IMR-90 (cell line): ENCODE data around the gene FGF2. TPM values are rescaled to one million over a fixed set of nuclear protein-coding genes. Genes with fewer than 3 reads are reported as not detected.

Experiments used
- ATAC-seq: fragments of 200-7000 bp; cut with Tn5 transposase; 2 replicates; pipeline ENCODE4 v1.9.1; 2020; ENCODE audit warnings: low read depth, mild to moderate bottlenecking, moderate library complexity
- BruUV-seq: library from RNA; stranded (reverse); fragments of 400-500 nt; replicated peaks from 2 replicates; lab custom pipeline; 2021; lab: Mats Ljungman, UMichigan
- CTCF ChIA-PET: fragments of 300-600 bp; formaldehyde crosslinking; extraction: SDS; loops from one replicate; lab custom pipeline; 2021; ENCODE audit warnings: antibody characterized with exemption; lab: Yijun Ruan, JAX
- POLR2A ChIA-PET: fragments of 300-600 bp; sonication (Branson Sonifier 250); formaldehyde crosslinking; loops from one replicate; lab custom pipeline; 2022; ENCODE audit warnings: antibody characterized with exemption; ENCODE audit not compliant: unreplicated experiment; lab: Charles Lee
- DNase-seq: peaks from one replicate; pipeline ENCODE4 v3.0.0; 2013
- H2AFZ ChIP-seq: replicated peaks from 2 replicates; pipeline ENCODE3; 2013; ENCODE audit warnings: low read length, mild to moderate bottlenecking; ENCODE audit not compliant: poor library complexity
- H2AK5ac ChIP-seq: 2 replicates; pipeline ENCODE4 v1.6.1; 2013; ENCODE audit warnings: low read depth, low read length, inconsistent platforms
- H2AK9ac ChIP-seq: replicated peaks from 2 replicates; pipeline ENCODE3; 2013; ENCODE audit warnings: mild to moderate bottlenecking, low read depth, low read length, moderate library complexity; ENCODE audit not compliant: poor library complexity
- H2BK120ac ChIP-seq: 2 replicates; pipeline ENCODE4 v1.6.1; 2013; ENCODE audit warnings: low read depth, low read length, inconsistent platforms
- H2BK15ac ChIP-seq: 3 replicates; pipeline ENCODE4 v1.6.1; 2013; ENCODE audit warnings: low read depth, low read length, inconsistent platforms
- H2BK20ac ChIP-seq: 2 replicates; pipeline ENCODE4 v1.6.1; 2013; ENCODE audit warnings: low read depth, mild to moderate bottlenecking, inconsistent platforms, low read length, moderate library complexity
- H2BK5ac ChIP-seq: 2 replicates; pipeline ENCODE4 v1.6.1; 2013; ENCODE audit warnings: mild to moderate bottlenecking, low read depth, low read length, inconsistent platforms; ENCODE audit not compliant: poor library complexity, severe bottlenecking
- H3K14ac ChIP-seq: replicated peaks from 2 replicates; pipeline ENCODE4 v1.6.1; 2013; ENCODE audit warnings: low read depth, low read length, inconsistent platforms
- H3K18ac ChIP-seq: 2 replicates; pipeline ENCODE4 v1.6.1; 2013; ENCODE audit warnings: low read depth, low read length, control low read depth
- H3K23ac ChIP-seq: 2 replicates; pipeline ENCODE4 v1.6.1; 2013; ENCODE audit warnings: low read depth, low read length, inconsistent platforms
- H3K27ac ChIP-seq: 2 replicates; pipeline ENCODE4 v1.5.1; 2013; ENCODE audit warnings: mild to moderate bottlenecking, control low read depth, low read length; ENCODE audit not compliant: insufficient read depth
- H3K27me3 ChIP-seq: 2 replicates; pipeline ENCODE4 v1.6.1; 2013; ENCODE audit warnings: low read length; ENCODE audit not compliant: control insufficient read depth, insufficient read depth
- H3K36me3 ChIP-seq: 2 replicates; pipeline ENCODE4 v1.6.1; 2013; ENCODE audit warnings: low read length, mixed read lengths; ENCODE audit not compliant: control insufficient read depth, insufficient read depth
- H3K4ac ChIP-seq: 2 replicates; pipeline ENCODE4 v1.6.1; 2013; ENCODE audit warnings: low read depth, low read length, inconsistent platforms
- H3K4me1 ChIP-seq: 2 replicates; pipeline ENCODE4 v1.6.1; 2013; ENCODE audit warnings: low read length, mixed read lengths; ENCODE audit not compliant: control insufficient read depth, insufficient read depth
- H3K4me2 ChIP-seq: 2 replicates; pipeline ENCODE4 v1.6.1; 2013; ENCODE audit warnings: low read depth, mild to moderate bottlenecking, control low read depth, low read length, moderate library complexity
- H3K4me3 ChIP-seq: 2 replicates; pipeline ENCODE4 v1.5.1; 2013; ENCODE audit warnings: low read depth, mild to moderate bottlenecking, control low read depth, low read length, moderate library complexity; ENCODE audit not compliant: insufficient read depth
- H3K56ac ChIP-seq: 2 replicates; pipeline ENCODE4 v1.6.1; 2013; ENCODE audit warnings: low read length, inconsistent platforms; ENCODE audit not compliant: insufficient read depth; ENCODE audit errors: extremely low read depth
- H3K79me1 ChIP-seq, 2 experiments: 2 replicates each; pipeline ENCODE4 v1.6.1; 2013; ENCODE audit warnings: low read length in 2 of 2, inconsistent platforms in 1 of 2, low read depth in 1 of 2
- H3K9ac ChIP-seq: 2 replicates; pipeline ENCODE4 v1.6.1; 2013; ENCODE audit warnings: low read depth, low read length, control low read depth
- H3K9me1 ChIP-seq: 2 replicates; pipeline ENCODE4 v1.6.1; 2013; ENCODE audit warnings: low read length, inconsistent platforms; ENCODE audit not compliant: insufficient read depth
- H3K9me3 ChIP-seq: 2 replicates; pipeline ENCODE4 v1.6.1; 2013; ENCODE audit warnings: low read length; ENCODE audit not compliant: control insufficient read depth, insufficient read depth
- H4K20me1 ChIP-seq: 2 replicates; pipeline ENCODE4 v1.6.1; 2013; ENCODE audit warnings: low read length, inconsistent platforms; ENCODE audit not compliant: insufficient read depth
- H4K5ac ChIP-seq: 2 replicates; pipeline ENCODE4 v1.6.1; 2013; ENCODE audit warnings: mild to moderate bottlenecking, low read depth, low read length, control low read depth
- H4K8ac ChIP-seq, 2 experiments: 2 replicates each; pipeline ENCODE4 v1.6.1; 2013; ENCODE audit warnings: low read depth in 2 of 2, low read length in 2 of 2, control low read depth in 1 of 2, inconsistent platforms in 1 of 2
- H4K91ac ChIP-seq: 2 replicates; pipeline ENCODE4 v1.6.1; 2013; ENCODE audit warnings: low read depth, low read length, inconsistent platforms; ENCODE audit not compliant: insufficient read depth
- BHLHE40 ChIP-seq: fragments of 150-350 bp; IDR thresholded peaks from 2 replicates; pipeline ENCODE4 v1.6.1; 2016; ENCODE audit warnings: mild to moderate bottlenecking, low read depth, low read length
- CEBPB ChIP-seq: IDR thresholded peaks from 2 replicates; pipeline ENCODE4 v1.6.1; 2012; ENCODE audit warnings: low read depth, low read length, improper control_type of control experiment
- CHD1 ChIP-seq: IDR thresholded peaks from 2 replicates; pipeline ENCODE4 v1.6.1; 2012; ENCODE audit warnings: low read depth, low read length, improper control_type of control experiment
- FOS ChIP-seq: fragments of 150-350 bp; IDR thresholded peaks from 2 replicates; pipeline ENCODE4 v1.6.1; 2016; ENCODE audit warnings: low read depth, low read length
- MAFK ChIP-seq: IDR thresholded peaks from 2 replicates; pipeline ENCODE4 v1.6.1; 2012; ENCODE audit warnings: low read depth, low read length, improper control_type of control experiment
- MAZ ChIP-seq: IDR thresholded peaks from 2 replicates; pipeline ENCODE4 v1.6.1; 2012; ENCODE audit warnings: low read depth, mild to moderate bottlenecking, low read length, improper control_type of control experiment, moderate library complexity, borderline replicate concordance
- MXI1 ChIP-seq: IDR thresholded peaks from 2 replicates; pipeline ENCODE4 v1.6.1; 2012; ENCODE audit warnings: low read depth, mild to moderate bottlenecking, low read length, moderate library complexity, borderline replicate concordance
- NFE2L2 ChIP-seq: fragments of 150-350 bp; IDR thresholded peaks from 2 replicates; pipeline ENCODE4 v1.6.1; 2016; ENCODE audit warnings: low read depth, mild to moderate bottlenecking, low read length
- POLR2A ChIP-seq: IDR thresholded peaks from 2 replicates; pipeline ENCODE4 v1.6.1; 2012; ENCODE audit warnings: mild to moderate bottlenecking, low read depth, low read length
- RAD21 ChIP-seq: IDR thresholded peaks from 2 replicates; pipeline ENCODE4 v1.6.1; 2012; ENCODE audit warnings: low read length, improper control_type of control experiment
- RCOR1 ChIP-seq: IDR thresholded peaks from 2 replicates; pipeline ENCODE4 v1.6.1; 2012; ENCODE audit warnings: mild to moderate bottlenecking, low read length, improper control_type of control experiment; ENCODE audit not compliant: insufficient replicate concordance
- RFX5 ChIP-seq: IDR thresholded peaks from 2 replicates; pipeline ENCODE4 v1.8.0; 2012; ENCODE audit warnings: low read depth, mild to moderate bottlenecking, low read length, moderate library complexity
- SMC3 ChIP-seq: fragments of 150-350 bp; IDR thresholded peaks from 2 replicates; pipeline ENCODE4 v1.6.1; 2016; ENCODE audit warnings: low read depth, mild to moderate bottlenecking, antibody characterized with exemption, low read length, moderate library complexity
- USF2 ChIP-seq: fragments of 150-350 bp; IDR thresholded peaks from 2 replicates; pipeline ENCODE4 v1.6.1; 2017; ENCODE audit warnings: mild to moderate bottlenecking, antibody characterized with exemption, low read length, low read depth
- WGBS, 2 experiments: methylation state at CpG; one replicate each; pipeline versions ENCODE4 v1.1.5 to v1.1.7; 2013; ENCODE audit warnings: missing lambda C conversion rate in 2 of 2; ENCODE audit not compliant: insufficient read length in 1 of 2; ENCODE audit errors: extremely low coverage in 2 of 2; 5-methylcytosine and 5-hydroxymethylcytosine counted together
- dilution Hi-C: fragments of 300-500 bp; cut with HindIII; formaldehyde crosslinking; loops from one replicate; pipeline ENCODE4 v1.14.3; 2018; ENCODE audit warnings: low sequenced_read_pairs; ENCODE audit not compliant: unreplicated experiment
- in situ Hi-C: fragments of 300-500 bp; cut with MboI; formaldehyde crosslinking; loops from 3 replicates; pipeline ENCODE4 v1.14.3; 2019; ENCODE audit warnings: low sequenced_read_pairs, inconsistent platforms, mixed read lengths
- intact Hi-C: fragments of 100-400 bp; cut with micrococcal nuclease; formaldehyde crosslinking; loops from 2 replicates; pipeline ENCODE4 v1.10.0; 2022
- polyA plus RNA-seq, 3 experiments: library from polyadenylated mRNA; depleted of rRNA; stranded (reverse); fragments of >200 nt; gene quantifications; 2 replicates each; pipeline ENCODE4 v1.2.3, GENCODE V29; 2012; ENCODE audit warnings: low replicate concordance in 1 of 3
- total RNA-seq: library from RNA; depleted of rRNA; stranded (reverse); fragments of >200 nt; gene quantifications from 2 replicates; pipeline ENCODE4 v1.2.3, GENCODE V29; 2012
- TF ChIP-seq, protein P1 (sequence below): fragments of 150-350 bp; IDR thresholded peaks from 2 replicates; pipeline ENCODE4 v1.6.1; 2016; ENCODE audit warnings: low read depth, mild to moderate bottlenecking, low read length, moderate library complexity, borderline replicate concordance
- TF ChIP-seq, protein P2 (sequence below): conservative IDR thresholded peaks from 2 replicates; pipeline ENCODE4 v1.5.1; 2012; ENCODE audit warnings: mild to moderate bottlenecking, low read depth, low read length, improper control_type of control experiment

The FGF2 gene
- total and polyA plus RNA-seq, 2 of the 4 experiments (the other 2 are of a cell fraction) = 12.9 to 27.1 TPM

DNA sequence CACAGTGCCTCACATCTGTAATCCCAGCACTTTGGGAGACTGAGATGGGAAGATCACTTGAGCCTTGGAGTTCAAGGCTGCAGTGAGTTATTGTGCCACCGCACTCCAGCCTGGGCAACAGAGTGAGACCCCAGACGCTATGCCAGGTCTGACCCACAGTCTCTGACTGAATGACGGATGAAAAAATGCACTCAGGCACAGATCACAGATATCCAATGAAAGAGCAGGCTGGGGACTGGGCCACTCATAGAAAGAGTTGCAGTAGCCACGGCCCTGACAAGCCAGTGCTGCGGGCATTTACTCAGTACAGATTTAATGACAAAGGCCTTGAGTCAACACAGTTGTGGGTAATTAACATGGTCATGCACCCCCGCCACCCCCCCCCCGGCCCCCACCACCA lies 73.1 kb downstream of the FGF2 start:
- H4K8ac ChIP-seq = peak overlapping the region; percentile 13 to 80; a peak in 2 of 4 replicates
- H2AFZ ChIP-seq = no peak overlapping the region
- peak overlapping the region; percentile 86 for H2BK5ac ChIP-seq
- no peak overlapping the region; the same call in 1 of the 2 replicates for H4K5ac ChIP-seq
- ChIA-PET POLR2A (no interaction called here), CTCF (no interaction called here)
- intact Hi-C loops = no loop called here
- H3K56ac ChIP-seq = no peak overlapping the region
- H3K9ac ChIP-seq = no peak overlapping the region
- ATAC-seq (no peak; the same call in 1 of the 2 replicates), DNase-seq (no peak)
- H2AK9ac ChIP-seq = no peak overlapping the region
- H3K14ac ChIP-seq = peak overlapping the region; percentile 80
- H2BK120ac ChIP-seq = peak overlapping the region; percentile 79
- H3K4me2 ChIP-seq = no peak overlapping the region
- H3K9me1 ChIP-seq = peaks cover 10% of the 10 kb centered on the region
- dilution Hi-C loops = loop anchor here (25.0 kb wide), 2 partner anchors 137 to 287 kb away; partner anchors contain the start of gene IL21
- H3K9me3 ChIP-seq = no peaks in the 10 kb centered on the region
- H2BK15ac ChIP-seq = peak overlapping the region; percentile 79; the same call in 2 of the 3 replicates
- peak overlapping the region; percentile 93 for H2AK5ac ChIP-seq
- WGBS, 2 experiments = 100% methylated on average over 3 of the region's 7 CpGs; no CpG with 5 or more reads in 1 of the 2 experiments
- H3K23ac ChIP-seq = peak overlapping the region; percentile 56; the same call in 1 of the 2 replicates
- H3K79me1 ChIP-seq = peaks cover 10 to 21% of the 10 kb centered on the region in 2 experiments; a peak in 3 of 4 replicates
- peak overlapping the region; percentile 6 for H3K18ac ChIP-seq
- no peak overlapping the region for H3K4me3 ChIP-seq
- BruUV-seq = no TSS peak
- TF ChIP-seq NFE2L2 (no peak), MXI1 (no peak), CHD1 (no peak), RAD21 (no peak), BHLHE40 (no peak), SMC3 (no peak), FOS (no peak), CEBPB (no peak), POLR2A (no peak), MAFK (no peak), RCOR1 (no peak), MAZ (no peak), RFX5 (no peak), USF2 (no peak)
- TF ChIP-seq, protein P1, sequence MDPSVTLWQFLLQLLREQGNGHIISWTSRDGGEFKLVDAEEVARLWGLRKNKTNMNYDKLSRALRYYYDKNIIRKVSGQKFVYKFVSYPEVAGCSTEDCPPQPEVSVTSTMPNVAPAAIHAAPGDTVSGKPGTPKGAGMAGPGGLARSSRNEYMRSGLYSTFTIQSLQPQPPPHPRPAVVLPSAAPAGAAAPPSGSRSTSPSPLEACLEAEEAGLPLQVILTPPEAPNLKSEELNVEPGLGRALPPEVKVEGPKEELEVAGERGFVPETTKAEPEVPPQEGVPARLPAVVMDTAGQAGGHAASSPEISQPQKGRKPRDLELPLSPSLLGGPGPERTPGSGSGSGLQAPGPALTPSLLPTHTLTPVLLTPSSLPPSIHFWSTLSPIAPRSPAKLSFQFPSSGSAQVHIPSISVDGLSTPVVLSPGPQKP = no peak
- TF ChIP-seq, protein P2, sequence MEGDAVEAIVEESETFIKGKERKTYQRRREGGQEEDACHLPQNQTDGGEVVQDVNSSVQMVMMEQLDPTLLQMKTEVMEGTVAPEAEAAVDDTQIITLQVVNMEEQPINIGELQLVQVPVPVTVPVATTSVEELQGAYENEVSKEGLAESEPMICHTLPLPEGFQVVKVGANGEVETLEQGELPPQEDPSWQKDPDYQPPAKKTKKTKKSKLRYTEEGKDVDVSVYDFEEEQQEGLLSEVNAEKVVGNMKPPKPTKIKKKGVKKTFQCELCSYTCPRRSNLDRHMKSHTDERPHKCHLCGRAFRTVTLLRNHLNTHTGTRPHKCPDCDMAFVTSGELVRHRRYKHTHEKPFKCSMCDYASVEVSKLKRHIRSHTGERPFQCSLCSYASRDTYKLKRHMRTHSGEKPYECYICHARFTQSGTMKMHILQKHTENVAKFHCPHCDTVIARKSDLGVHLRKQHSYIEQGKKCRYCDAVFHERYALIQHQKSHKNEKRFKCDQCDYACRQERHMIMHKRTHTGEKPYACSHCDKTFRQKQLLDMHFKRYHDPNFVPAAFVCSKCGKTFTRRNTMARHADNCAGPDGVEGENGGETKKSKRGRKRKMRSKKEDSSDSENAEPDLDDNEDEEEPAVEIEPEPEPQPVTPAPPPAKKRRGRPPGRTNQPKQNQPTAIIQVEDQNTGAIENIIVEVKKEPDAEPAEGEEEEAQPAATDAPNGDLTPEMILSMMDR = no peak
- peak overlapping the region; percentile 86 for H2BK20ac ChIP-seq
- H3K4ac ChIP-seq = peak overlapping the region; percentile 90
- H4K91ac ChIP-seq = peak overlapping the region; percentile 85
- H3K36me3 ChIP-seq = peaks cover 4% of the 10 kb centered on the region
- H3K4me1 ChIP-seq = peaks cover 17% of the 10 kb centered on the region
- no peaks in the 10 kb centered on the region for H4K20me1 ChIP-seq
- peak overlapping the region; percentile 45 for H3K27ac ChIP-seq
- in situ Hi-C loops = loop anchor here (25.0 kb wide), 1 partner anchor 587 kb away; no protein-coding TSS in a partner anchor
- no peaks in the 10 kb centered on the region for H3K27me3 ChIP-seq
